ENCODE measurements around the gene PCGF6. TPM values are rescaled to one million over a fixed set of nuclear protein-coding genes. Genes with fewer than 3 reads are reported as not detected.
"Not testable (repeated sequence)": the region's sequence is repeated elsewhere in the genome, so short reads cannot be mapped to it uniquely, and the experiment has no call there.

Gene PCGF6
- 1 to 10 TPM; 6.5 to 6.7 TPM for total RNA-seq
- long read RNA-seq, transcript PCGF6-202 (10 exons, 2,230 nt) = major isoform, 7 of 7 reads
- long read RNA-seq, partial matches to known transcripts = 0 of 7 reads
- long read RNA-seq, other reads (novel, unspliced or antisense) = 0 of 7 reads

DNA sequence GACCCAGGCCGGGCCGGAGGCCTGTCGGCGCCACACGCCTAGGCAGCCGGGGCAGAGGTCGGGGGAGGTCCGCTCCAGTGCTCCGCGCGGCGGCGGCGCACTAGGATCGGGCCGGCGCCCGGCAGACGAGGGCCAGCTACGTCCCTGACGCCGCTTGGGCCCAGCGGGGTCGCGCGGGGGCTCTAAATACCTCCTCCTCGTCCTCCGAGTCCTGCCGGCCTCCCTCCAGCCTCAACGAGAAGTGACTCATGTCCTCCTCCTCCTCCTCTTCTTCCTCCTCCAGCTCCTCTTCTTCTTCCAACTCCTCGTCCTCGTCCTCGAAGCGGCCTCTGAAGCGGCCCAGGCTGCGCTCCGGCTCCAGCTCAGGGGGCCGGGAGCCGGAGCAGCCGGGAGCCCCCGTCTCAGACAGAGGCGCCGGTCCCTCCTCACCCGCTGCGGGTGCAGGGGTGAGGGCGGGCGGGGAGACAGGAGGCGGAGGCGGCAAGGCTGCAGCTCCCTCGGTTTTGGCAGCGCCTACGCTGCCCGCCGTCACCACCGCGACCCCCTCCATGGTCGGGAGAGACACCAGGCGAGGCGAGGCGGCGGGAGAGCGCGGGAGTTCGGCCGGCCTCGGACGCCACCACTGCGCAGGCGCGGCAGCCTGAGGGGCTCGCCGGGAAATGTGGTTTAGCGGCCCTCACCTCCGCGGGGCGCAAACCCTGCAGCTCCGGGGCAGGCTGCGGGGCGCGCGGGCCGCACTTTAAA is at the start of gene PCGF6:
TSS of gene PCGF6 (minus strand) at position 624 of the 744 bp plus-strand sequence. CDS start at position 550, 74 bp downstream.
- ATAC-seq = peak; percentile 96
- peak; percentile 71 to 84 for DNase-seq

GRCh38 chr10:103397191-103397825 is 46.4 kb upstream of the PCGF6 start:
- DNase-seq (peak in 1 of 2 donors; percentile 20), ATAC-seq (no peak)
- intact Hi-C loops (cut with DNase I, micrococcal nuclease) = no loop called here

More for the DNA sequence above, at the start of gene PCGF6:
- intact Hi-C loops (cut with DNase I, micrococcal nuclease) = no loop called here

GRCh38 chr10:103396789-103397087 is 45.8 kb upstream of the PCGF6 start:
- no peak for DNase-seq
- no peak for ATAC-seq
- intact Hi-C loops (cut with DNase I, micrococcal nuclease) = no loop called here

GRCh38 chr10:103396067-103396788 is 45.3 kb upstream of the PCGF6 start, which contains the start of the genes ATP5MK and PDCD11:
Gene ATP5MK, minus strand, starts transcription at chr10:103396475. Its CDS starts 4,018 bp downstream, at chr10:103392457.
Gene PDCD11, plus strand, starts transcription at chr10:103396626. Its CDS starts 1,801 bp downstream, at chr10:103398427.
- peak; percentile 98 for DNase-seq
- intact Hi-C loops (cut with DNase I, micrococcal nuclease) = no loop called here

GRCh38 chr10:103395754-103396066 is 44.8 kb upstream of the PCGF6 start:
- intact Hi-C loops (cut with DNase I, micrococcal nuclease) = no loop called here
- peak; percentile 51 for ATAC-seq
- peak in 1 of 2 donors; percentile 30 for DNase-seq

More at GRCh38 chr10:103396067-103396788, 45.3 kb upstream of the PCGF6 start, which contains the start of the genes ATP5MK and PDCD11:
- ATAC-seq = peak; percentile 98

DNA sequence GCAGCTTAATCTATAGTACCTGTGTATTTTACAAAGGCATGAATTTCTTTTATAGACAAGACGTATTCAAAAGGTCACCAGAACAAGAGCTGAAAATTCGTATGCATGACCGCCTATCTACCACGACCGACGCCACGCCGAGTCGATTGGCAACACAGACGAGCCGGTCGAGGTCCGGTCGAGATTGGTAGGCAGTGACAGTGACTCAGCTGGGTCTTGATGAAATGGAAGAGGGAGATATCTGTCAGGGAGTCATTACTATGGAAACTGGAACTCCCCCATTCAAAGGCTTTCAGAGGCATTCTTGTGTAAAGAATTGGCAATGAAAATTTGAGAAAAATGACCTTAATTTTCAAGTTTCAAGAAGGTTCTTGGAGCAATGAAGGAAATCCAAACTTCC is 43.2 kb upstream of the PCGF6 start:
- no peak for DNase-seq
- intact Hi-C loops (cut with DNase I, micrococcal nuclease) = no loop called here
- no peak for ATAC-seq

DNA sequence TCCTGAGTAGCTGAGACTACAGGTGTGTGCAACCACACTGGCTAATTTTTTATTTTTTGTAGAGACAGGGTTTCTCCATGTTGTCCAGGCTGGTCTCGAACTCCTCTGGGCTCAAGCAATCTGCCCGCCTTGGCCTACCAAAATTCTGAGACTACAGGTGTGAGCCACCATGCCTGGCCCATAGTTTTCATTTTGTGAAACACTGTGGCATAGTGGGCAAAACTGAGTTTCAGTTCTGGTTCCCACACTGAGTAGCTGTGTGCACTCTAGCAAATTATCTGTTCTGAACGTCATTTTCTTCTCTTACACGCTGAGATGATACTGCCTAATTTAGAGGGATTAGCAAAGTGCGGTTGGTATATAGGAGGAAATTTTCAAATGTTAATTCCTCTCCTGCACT is 31.8 kb upstream of the PCGF6 start:
- DNase-seq (no peak), ATAC-seq (no peak)
- intact Hi-C loops (cut with DNase I, micrococcal nuclease) = no loop called here

DNA sequence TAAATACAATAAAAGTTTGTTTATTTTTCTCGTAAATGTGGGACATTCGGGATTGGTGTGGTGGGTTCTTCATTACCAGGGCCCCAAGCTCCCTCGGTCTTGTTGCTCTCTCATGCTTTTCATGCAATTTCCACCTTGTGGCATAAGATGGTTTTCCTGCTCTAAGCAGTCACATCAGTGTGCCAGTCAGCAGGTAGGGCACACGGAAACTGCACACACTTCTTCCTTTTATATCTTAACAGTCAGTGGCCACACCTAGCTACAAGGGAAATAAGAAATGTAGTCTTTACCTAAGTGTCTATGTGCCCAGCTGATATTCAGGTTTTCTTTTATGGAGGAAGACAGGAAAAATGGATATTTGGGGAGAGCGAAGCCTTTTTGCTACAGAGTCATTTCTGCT is 23.3 kb upstream of the PCGF6 start:
- ATAC-seq = peak; percentile 91
- intact Hi-C loops (cut with DNase I, micrococcal nuclease) = no loop called here
- DNase-seq = no peak

DNA sequence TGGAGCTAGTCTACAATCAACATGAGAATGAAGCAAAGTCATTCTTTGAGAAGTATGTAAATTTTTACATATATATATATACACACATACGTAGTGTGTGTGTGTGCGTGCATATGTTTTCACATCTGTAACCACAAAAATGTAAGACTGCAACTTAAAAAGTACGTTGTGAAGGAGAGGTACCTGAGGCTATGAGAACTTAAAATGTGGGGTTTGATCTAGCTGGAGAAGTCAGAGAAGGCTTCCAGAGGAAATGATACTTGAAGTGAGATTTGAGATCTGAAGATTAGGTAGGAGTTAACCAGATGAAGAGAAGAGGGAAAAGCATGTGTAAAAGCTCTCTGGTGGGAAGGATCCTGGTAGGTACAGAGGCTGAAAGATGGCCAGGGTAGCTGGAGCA is 22.6 kb upstream of the PCGF6 start:
- ATAC-seq (no peak), DNase-seq (no peak)
- intact Hi-C loops (cut with DNase I, micrococcal nuclease) = no loop called here

GRCh38 chr10:103367782-103368518 is 17.0 kb upstream of the PCGF6 start, which contains the start of gene TAF5:
Gene TAF5, plus strand, starts transcription at chr10:103367976. Its CDS starts 14 bp downstream, at chr10:103367990.
- DNase-seq = peak; percentile 92
- ATAC-seq = peak; percentile 75
- intact Hi-C loops (cut with DNase I, micrococcal nuclease) = no loop called here

DNA sequence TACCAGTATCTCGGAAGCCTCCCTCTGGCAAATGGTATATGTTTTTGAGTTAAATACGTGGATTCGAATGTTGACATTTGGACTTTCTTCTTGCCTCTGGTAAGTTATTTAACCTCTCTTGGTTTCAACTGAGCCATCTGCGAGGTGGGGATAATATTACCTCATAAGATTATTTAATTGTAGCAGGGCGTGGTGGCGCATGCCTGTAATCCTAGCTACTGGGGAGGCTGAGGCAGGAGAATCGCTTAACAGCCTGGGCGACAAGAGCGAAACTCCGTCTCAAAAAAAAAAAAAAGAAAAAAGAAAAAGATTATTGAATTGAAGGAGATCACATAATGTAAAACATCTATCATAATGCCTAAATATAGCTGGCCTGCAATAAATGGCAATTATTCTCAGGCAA is 16.4 kb upstream of the PCGF6 start:
- peak; percentile 15 for ATAC-seq
- intact Hi-C loops (cut with DNase I, micrococcal nuclease) = no loop called here
- DNase-seq = peak in 1 of 2 donors; percentile 36

DNA sequence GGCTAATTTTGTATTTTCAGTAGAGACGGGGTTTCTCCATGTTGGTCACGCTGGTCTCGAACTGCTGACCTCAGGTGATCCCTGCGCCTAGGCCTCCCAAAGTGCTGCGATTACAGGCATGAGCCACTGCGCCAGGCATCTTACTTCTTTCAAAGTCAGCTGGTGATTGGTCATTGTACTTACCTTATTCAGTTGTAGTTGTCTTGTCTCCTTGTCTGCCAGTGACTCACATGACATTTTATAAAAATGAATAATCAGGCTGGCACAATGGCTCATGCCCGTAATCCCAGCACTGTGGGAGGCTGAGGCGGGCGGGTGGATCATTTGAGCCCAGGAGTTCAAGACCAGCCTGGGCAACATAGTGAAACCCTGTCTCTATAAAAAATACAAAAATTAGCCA is 9.9 kb upstream of the PCGF6 start:
- ATAC-seq; DNase-seq; intact Hi-C loops (cut with DNase I, micrococcal nuclease): not testable (repeated sequence)

GRCh38 chr10:103359493-103359892 is 8.6 kb upstream of the PCGF6 start:
- intact Hi-C loops (cut with DNase I, micrococcal nuclease); DNase-seq: not testable (repeated sequence)
- peak; percentile 46 for ATAC-seq

GRCh38 chr10:103355906-103356599 is 5.1 kb upstream of the PCGF6 start:
- intact Hi-C loops (cut with DNase I, micrococcal nuclease) = no loop called here
- ATAC-seq = no peak
- no peak for DNase-seq

GRCh38 chr10:103354567-103354966 is 3.6 kb upstream of the PCGF6 start:
- intact Hi-C loops (cut with DNase I, micrococcal nuclease); ATAC-seq; DNase-seq: not testable (repeated sequence)

- ATAC-seq (no peak), DNase-seq (no peak)
- intact Hi-C loops (cut with DNase I, micrococcal nuclease) = no loop called here
Measured at GRCh38 chr10:103353281-103353680, 2.3 kb upstream of the PCGF6 start.

DNA sequence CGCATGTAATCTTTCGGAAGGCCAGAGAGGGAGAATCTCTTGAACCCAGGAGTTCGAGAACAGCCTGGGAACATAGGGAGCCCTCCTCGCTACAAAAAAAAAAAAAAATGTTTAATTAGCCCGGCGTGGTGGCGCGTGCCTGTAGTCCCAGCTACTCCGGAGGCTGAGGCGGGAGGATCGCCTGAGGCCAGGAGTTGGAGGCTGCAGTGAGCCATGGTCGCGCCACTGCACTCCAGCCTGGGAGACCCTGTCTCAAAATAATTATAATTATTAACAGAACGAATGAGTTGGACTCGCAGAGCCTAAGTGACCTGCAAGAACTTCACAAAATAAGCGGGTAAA is 794 bp downstream of the PCGF6 start:
- ATAC-seq (peak; percentile 3), DNase-seq (no peak)
- intact Hi-C loops (cut with DNase I, micrococcal nuclease) = no loop called here

- DNase-seq (no peak), ATAC-seq (no peak)
- intact Hi-C loops (cut with DNase I, micrococcal nuclease) = no loop called here
Measured at GRCh38 chr10:103336370-103336769, 14.6 kb downstream of the PCGF6 start.

All from left colon (tissue), 2 donors.